Neuron (in vitro differentiated cells): ENCODE measurements around the gene AKNA.

Experiments
- H2AFZ ChIP-seq: one replicate; pipeline ENCODE4 v1.6.1; 2013; ENCODE audit warnings: low read depth, mild to moderate bottlenecking, inconsistent platforms, low read length, moderate library complexity
- H3K27me3 ChIP-seq: one replicate; pipeline ENCODE4 v1.6.1; 2013; ENCODE audit warnings: low read length; ENCODE audit not compliant: insufficient read depth
- H3K36me3 ChIP-seq: one replicate; pipeline ENCODE4 v1.6.1; 2013; ENCODE audit warnings: low read length; ENCODE audit not compliant: insufficient read depth
- H3K4me1 ChIP-seq: one replicate; pipeline ENCODE4 v1.6.1; 2013; ENCODE audit warnings: low read length; ENCODE audit not compliant: insufficient read depth
- H3K4me3 ChIP-seq: 2 replicates; pipeline ENCODE4 v1.5.1; 2013; ENCODE audit warnings: mild to moderate bottlenecking, low read length, moderate library complexity
- H3K9me3 ChIP-seq: one replicate; pipeline ENCODE4 v1.6.1; 2013; ENCODE audit warnings: low read length

The AKNA gene

GRCh38 chr9:114291064-114291474 is 96.7 kb downstream of the AKNA start:
- Histone ChIP-seq H3K4me3 (no peak overlapping the region), H3K36me3 (peaks cover 6% of the 10 kb centered on the region), H3K4me1 (no peaks in the 10 kb centered on the region), H2AFZ (no peak overlapping the region), H3K27me3 (no peaks in the 10 kb centered on the region), H3K9me3 (peaks cover 3% of the 10 kb centered on the region)

GRCh38 chr9:114290561-114290986 is 97.2 kb downstream of the AKNA start:
- peaks cover 3% of the 10 kb centered on the region for H3K9me3 ChIP-seq
- no peaks in the 10 kb centered on the region for H3K4me1 ChIP-seq
- H3K4me3 ChIP-seq, result no peak overlapping the region
- no peaks in the 10 kb centered on the region for H3K27me3 ChIP-seq
- peaks cover 6% of the 10 kb centered on the region for H3K36me3 ChIP-seq
- no peak overlapping the region for H2AFZ ChIP-seq

DNA sequence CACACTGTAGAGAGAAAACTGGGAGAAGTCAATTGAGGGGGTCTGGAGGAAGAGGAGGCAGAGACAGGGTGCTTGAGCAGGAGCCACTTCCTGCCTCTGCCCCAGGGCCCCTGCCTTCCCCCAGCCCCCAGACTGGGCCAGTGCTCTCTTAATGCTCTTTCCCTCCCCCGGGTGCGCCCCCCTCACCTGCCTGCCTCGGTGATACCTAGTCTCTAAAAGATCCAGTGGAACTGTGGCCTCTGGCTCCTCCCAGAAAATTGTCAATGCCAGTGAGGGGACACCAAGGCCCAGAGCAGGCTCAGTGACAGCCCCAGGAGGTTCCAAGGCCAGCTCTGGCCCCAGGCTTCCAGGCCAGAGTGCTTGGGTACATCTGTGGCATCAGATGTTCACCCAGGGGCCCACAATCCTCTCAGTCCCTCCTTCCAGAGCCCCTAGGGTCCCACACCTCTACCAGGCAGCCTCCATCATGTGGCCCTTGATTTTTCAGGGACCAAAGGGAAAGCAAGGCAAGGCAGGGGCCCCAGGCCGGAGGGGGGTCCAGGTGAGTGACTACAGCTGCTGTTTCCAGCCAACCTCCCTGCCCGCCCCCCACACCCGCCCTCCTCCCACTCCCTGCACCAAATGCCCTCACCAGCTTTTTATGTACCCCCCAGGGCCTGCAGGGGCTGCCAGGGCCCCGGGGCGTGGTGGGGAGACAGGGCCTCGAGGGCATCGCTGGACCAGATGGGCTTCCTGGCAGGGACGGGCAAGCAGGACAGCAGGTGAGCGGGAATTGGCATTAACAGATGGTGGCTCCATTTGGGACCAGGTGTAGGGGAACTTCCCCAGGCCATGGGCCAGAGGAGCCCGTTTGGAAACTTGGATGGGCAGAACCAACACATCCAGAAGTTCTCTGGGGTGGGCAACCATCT is 98.0 kb downstream of the AKNA start:
- Histone ChIP-seq H3K4me3 (no peak overlapping the region), H3K4me1 (no peaks in the 10 kb centered on the region), H3K36me3 (peaks cover 4% of the 10 kb centered on the region), H3K27me3 (no peaks in the 10 kb centered on the region), H2AFZ (no peak overlapping the region), H3K9me3 (peaks cover 2% of the 10 kb centered on the region)

GRCh38 chr9:114289106-114289505 is 98.7 kb downstream of the AKNA start:
- H3K4me1 ChIP-seq, result no peaks in the 10 kb centered on the region
- peaks cover 4% of the 10 kb centered on the region for H3K36me3 ChIP-seq
- H3K4me3 ChIP-seq, result no peak overlapping the region
- H3K27me3 ChIP-seq, result no peaks in the 10 kb centered on the region
- H3K9me3 ChIP-seq, result no peaks in the 10 kb centered on the region
- H2AFZ ChIP-seq, result no peak overlapping the region

GRCh38 chr9:114288193-114289091 is 99.3 kb downstream of the AKNA start:
- Histone ChIP-seq H2AFZ (no peak overlapping the region), H3K4me1 (no peaks in the 10 kb centered on the region), H3K4me3 (no peak overlapping the region), H3K9me3 (no peaks in the 10 kb centered on the region), H3K36me3 (peaks cover 4% of the 10 kb centered on the region), H3K27me3 (no peaks in the 10 kb centered on the region)

DNA sequence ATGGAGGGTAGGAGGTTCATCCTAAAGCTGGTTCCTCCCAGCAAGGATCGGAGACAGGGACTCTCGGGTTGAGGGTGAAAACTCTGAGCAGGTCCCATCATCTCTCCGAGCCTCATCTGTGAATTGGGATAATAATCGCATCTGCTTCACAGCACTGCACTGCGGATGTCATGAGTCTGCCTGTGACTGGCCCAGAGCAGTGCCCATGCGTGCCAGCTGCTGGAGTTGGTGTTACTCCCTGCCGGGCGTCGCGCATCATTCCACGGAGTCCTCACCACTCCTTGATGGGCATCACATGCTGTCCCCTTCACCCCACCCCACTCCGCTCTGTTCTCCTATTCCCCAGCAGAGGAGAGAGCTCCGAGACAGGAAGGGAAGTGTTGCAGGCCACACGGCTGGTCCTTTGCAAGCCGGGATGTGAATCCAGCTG is 100.0 kb downstream of the AKNA start:
- H3K4me1 ChIP-seq, result no peaks in the 10 kb centered on the region
- H3K36me3 ChIP-seq, result peaks cover 4% of the 10 kb centered on the region

GRCh38 chr9:114287001-114287762 is 100.6 kb downstream of the AKNA start:
- no peaks in the 10 kb centered on the region for H3K4me1 ChIP-seq
- H3K4me3 ChIP-seq, result no peak overlapping the region
- H2AFZ ChIP-seq, result no peak overlapping the region
- peaks cover 2% of the 10 kb centered on the region for H3K36me3 ChIP-seq
- no peaks in the 10 kb centered on the region for H3K9me3 ChIP-seq
- no peaks in the 10 kb centered on the region for H3K27me3 ChIP-seq

More for the DNA sequence above, 100.0 kb downstream of the AKNA start:
- Histone ChIP-seq H3K27me3 (no peaks in the 10 kb centered on the region), H3K4me3 (no peak overlapping the region), H3K9me3 (no peaks in the 10 kb centered on the region), H2AFZ (no peak overlapping the region)

DNA sequence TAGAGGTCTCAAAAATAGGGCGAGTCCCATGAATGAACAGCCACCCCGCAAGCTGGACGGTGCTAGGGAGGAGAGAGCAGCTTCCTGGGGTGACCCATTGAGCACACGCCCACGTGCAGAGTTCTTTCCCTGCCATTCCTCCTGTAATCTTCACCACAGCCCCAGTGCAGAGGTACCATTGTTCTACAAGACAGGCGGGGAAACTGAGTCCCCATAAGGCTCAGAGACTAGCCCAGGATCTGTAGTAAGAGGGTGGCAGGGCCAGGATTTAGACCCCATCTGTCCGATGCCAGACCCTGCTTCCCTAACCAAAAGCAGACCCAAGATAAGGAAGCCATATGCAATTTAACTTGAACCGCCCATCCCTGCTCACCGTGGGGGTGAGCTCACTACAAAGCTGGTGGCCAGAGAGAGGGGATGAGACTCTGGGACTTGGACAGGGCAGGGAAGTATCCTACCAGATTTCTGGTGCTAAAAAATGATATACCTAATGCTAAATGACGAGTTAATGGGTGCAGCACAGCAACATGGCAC is 101.6 kb downstream of the AKNA start:
- Histone ChIP-seq H3K4me1 (peaks cover 8% of the 10 kb centered on the region), H3K4me3 (no peak overlapping the region), H3K36me3 (no peaks in the 10 kb centered on the region), H3K9me3 (no peaks in the 10 kb centered on the region), H3K27me3 (no peaks in the 10 kb centered on the region), H2AFZ (no peak overlapping the region)

GRCh38 chr9:114285166-114285867 is 102.5 kb downstream of the AKNA start:
- H3K9me3 ChIP-seq, result no peaks in the 10 kb centered on the region

GRCh38 chr9:114284316-114285060 is 103.3 kb downstream of the AKNA start:
- peaks cover 9% of the 10 kb centered on the region for H3K4me1 ChIP-seq
- H3K9me3 ChIP-seq, result no peaks in the 10 kb centered on the region
- no peaks in the 10 kb centered on the region for H3K36me3 ChIP-seq
- H3K27me3 ChIP-seq, result no peaks in the 10 kb centered on the region
- no peak overlapping the region for H3K4me3 ChIP-seq
- H2AFZ ChIP-seq, result no peak overlapping the region

More at GRCh38 chr9:114285166-114285867, 102.5 kb downstream of the AKNA start:
- Histone ChIP-seq H3K36me3 (no peaks in the 10 kb centered on the region), H2AFZ (no peak overlapping the region), H3K27me3 (no peaks in the 10 kb centered on the region), H3K4me1 (peaks cover 9% of the 10 kb centered on the region), H3K4me3 (no peak overlapping the region)
